Left lung (tissue), 10 donors: ENCODE data around the gene PRKCA. TPM values are rescaled to one million over a fixed set of nuclear protein-coding genes. Genes with fewer than 3 reads are reported as not detected.

Source experiments
- ATAC-seq: fragments of 200-7000 bp; cut with Tn5 transposase; one replicate; pipeline ENCODE4 v1.9.1; 2020; ENCODE audit warnings: moderate library complexity
- DNase-seq, 4 donors: peaks; one replicate each; pipeline ENCODE4 v3.0.0-alpha.2; 2013 to 2020
- H3K27ac ChIP-seq, 2 donors: fragments of 200-600 bp; sonication (generic) in 1 of 2; one replicate each; pipeline versions ENCODE4 v1.5.0 to v1.8.0; 2020 to 2021
- H3K27me3 ChIP-seq, 2 donors: fragments of 200-600 bp; sonication (generic) in 1 of 2; one replicate each; pipeline versions ENCODE4 v1.5.0 to v1.8.0; 2020 to 2021
- H3K36me3 ChIP-seq, 2 donors: fragments of 200-600 bp; sonication (generic) in 1 of 2; one replicate each; pipeline versions ENCODE4 v1.5.0 to v1.8.0; 2020 to 2021
- H3K4me1 ChIP-seq, 2 donors: fragments of 200-600 bp; one replicate each; pipeline ENCODE4 v1.8.0; 2021
- H3K4me3 ChIP-seq, 2 donors: fragments of 200-600 bp; sonication (generic) in 1 of 2; one replicate each; pipeline versions ENCODE4 v1.5.0 to v1.8.0; 2020 to 2021; ENCODE audit warnings: mild to moderate bottlenecking in 1 of 2
- H3K9me3 ChIP-seq, 2 donors: fragments of 200-600 bp; sonication (generic) in 1 of 2; one replicate each; pipeline versions ENCODE4 v1.5.0 to v1.8.0; 2020 to 2021
- CTCF ChIP-seq, 2 donors: fragments of 200-600 bp; sonication (generic) in 1 of 2; IDR thresholded peaks; one replicate each; pipeline versions ENCODE4 v1.5.0 to v1.8.0; 2021; ENCODE audit warnings: antibody characterized with exemption in 2 of 2
- intact Hi-C, 2 donors: fragments of 100-400 bp; cut with DNase I; formaldehyde crosslinking; loops; one replicate each; pipeline versions ENCODE4 v1.11.2 to v1.14.2; 2022
- polyA plus RNA-seq, 6 donors: library from polyadenylated mRNA; unstranded; fragments of 120-200 nt; gene quantifications; one replicate each; pipeline ENCODE4 v1.2.1, GENCODE V29; 2013; ENCODE audit not compliant: insufficient read length in 6 of 6
- total RNA-seq, 2 donors: library from RNA; stranded (reverse); fragmentation: NEBNext Ultra II Directional; extraction: Animal tissue kit (Norgen Biotek cat#: 25700); gene quantifications; one replicate each; pipeline ENCODE4 v1.2.1, GENCODE V29; 2021
- donor health status: DM: no; HTN: yes; CAD: no.
- donor health status: DM: no; HTN: no; CAD: no.

Gene PRKCA
- total and polyA plus RNA-seq, 8 donors = 16.4 to 30.4 (median 17.5) TPM

DNA sequence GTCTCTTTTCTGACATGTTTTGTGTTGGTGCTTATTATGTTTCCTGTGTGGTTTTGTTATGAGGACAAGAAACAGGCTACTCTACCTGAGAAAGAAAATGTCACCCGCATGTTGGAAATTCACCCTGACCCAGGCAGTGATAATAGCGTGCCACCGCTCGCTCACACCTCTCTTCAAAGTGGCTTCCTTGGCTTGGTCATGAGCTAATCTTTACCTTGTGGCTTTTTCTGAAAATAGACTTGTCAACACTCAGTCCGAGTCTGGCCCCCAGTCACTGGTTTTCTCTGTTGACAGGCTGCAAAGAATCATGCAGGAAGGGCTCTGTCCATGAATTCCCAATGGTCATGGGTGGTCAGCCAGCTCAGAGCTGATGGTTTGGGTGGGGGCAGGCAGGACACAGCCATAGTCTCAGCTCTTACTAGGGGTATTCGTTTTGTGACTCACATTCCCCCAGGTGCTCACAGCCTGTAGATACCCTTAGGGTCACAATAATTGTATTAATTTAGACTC is 411.2 kb downstream of the PRKCA start:
- H3K27ac ChIP-seq = no peak overlapping the region
- DNase-seq = no peak

GRCh38 chr17:66714046-66715023 is 411.9 kb downstream of the PRKCA start:
- H3K36me3 ChIP-seq = no peaks in the 10 kb centered on the region
- no peaks in the 10 kb centered on the region for H3K27me3 ChIP-seq
- no peak overlapping the region for H3K4me3 ChIP-seq
- no peak overlapping the region for H3K27ac ChIP-seq
- DNase-seq (no peak), ATAC-seq (no peak)
- no peaks in the 10 kb centered on the region for H3K9me3 ChIP-seq
- H3K4me1 ChIP-seq = no peaks in the 10 kb centered on the region
- no peak for TF ChIP-seq CTCF (IDR thresholded peaks at IDR 0.05)
- intact Hi-C loops = loop anchor here in 1 of 2 donors (5.0 kb wide), 1 partner anchor 188 kb away; no protein-coding TSS in a partner anchor

More for the DNA sequence above, 411.2 kb downstream of the PRKCA start:
- Histone ChIP-seq H3K36me3 (no peaks in the 10 kb centered on the region), H3K4me1 (no peaks in the 10 kb centered on the region), H3K9me3 (no peaks in the 10 kb centered on the region), H3K27me3 (no peaks in the 10 kb centered on the region), H3K4me3 (no peak overlapping the region)
- no peak for ATAC-seq
- no peak for TF ChIP-seq CTCF (IDR thresholded peaks at IDR 0.05)
- intact Hi-C loops = no loop called here

- no peak overlapping the region for H3K27ac ChIP-seq
- no peaks in the 10 kb centered on the region for H3K36me3 ChIP-seq
- intact Hi-C loops = loop anchor here in 1 of 2 donors (5.0 kb wide), 1 partner anchor 187 kb away; no protein-coding TSS in a partner anchor
- no peaks in the 10 kb centered on the region for H3K4me1 ChIP-seq
- no peaks in the 10 kb centered on the region for H3K9me3 ChIP-seq
- no peak overlapping the region for H3K4me3 ChIP-seq
- DNase-seq = no peak
- H3K27me3 ChIP-seq = no peaks in the 10 kb centered on the region
- no peak for TF ChIP-seq CTCF (IDR thresholded peaks at IDR 0.05)
- no peak for ATAC-seq
These were observed 412.8 kb downstream of the PRKCA start for GRCh38 chr17:66715076-66715675.

GRCh38 chr17:66715745-66716156 is 413.3 kb downstream of the PRKCA start:
- no peaks in the 10 kb centered on the region for H3K27me3 ChIP-seq
- ATAC-seq = peak; percentile 55
- no peaks in the 10 kb centered on the region for H3K4me1 ChIP-seq
- H3K27ac ChIP-seq = no peak overlapping the region
- no peak overlapping the region for H3K4me3 ChIP-seq
- peak in 1 of 4 donors; percentile 62 for DNase-seq
- H3K9me3 ChIP-seq = no peaks in the 10 kb centered on the region
- H3K36me3 ChIP-seq = no peaks in the 10 kb centered on the region
- intact Hi-C loops = loop anchor here in 1 of 2 donors (5.0 kb wide), 1 partner anchor 187 kb away; no protein-coding TSS in a partner anchor
- TF ChIP-seq CTCF (IDR thresholded peaks at IDR 0.05) = peak; percentile 56 to 66
